Central memory CD8-positive, alpha-beta T cell (primary cell): Measurements from ENCODE around the gene SLC49A3.

ENCODE experiments used
- ATAC-seq: fragments of 150-1000 bp; cut with Tn5 transposase; replicated peaks from 2 replicates; pipeline ENCODE4 v1.10.0; 2022; ENCODE audit warnings: mild to moderate bottlenecking, moderate FRiP score, moderate number of reproducible peaks; ENCODE audit not compliant: poor library complexity, severe bottlenecking; ENCODE audit errors: extremely low read depth
- DNase-seq, 2 donors: peaks; one replicate each; pipeline ENCODE4 v3.0.0; 2021; ENCODE audit warnings: low spot score in 2 of 2
- H3K27ac Mint-ChIP-seq: one replicate; pipeline ENCODE4 v1.8.0; 2022; ENCODE audit warnings: low read depth, mild to moderate bottlenecking, moderate library complexity, mixed read lengths
- H3K27me3 Mint-ChIP-seq: one replicate; pipeline ENCODE4 v1.8.0; 2022; ENCODE audit warnings: mixed read lengths
- H3K36me3 Mint-ChIP-seq: one replicate; pipeline ENCODE4 v1.8.0; 2022; ENCODE audit warnings: mild to moderate bottlenecking, moderate library complexity, mixed read lengths; ENCODE audit not compliant: insufficient read depth
- H3K4me1 Mint-ChIP-seq: one replicate; pipeline ENCODE4 v1.8.0; 2022; ENCODE audit warnings: mixed read lengths
- H3K4me3 Mint-ChIP-seq: one replicate; pipeline ENCODE4 v1.8.0; 2022; ENCODE audit warnings: mild to moderate bottlenecking, moderate library complexity, mixed read lengths
- H3K9me3 Mint-ChIP-seq: one replicate; pipeline ENCODE4 v1.8.0; 2022; ENCODE audit warnings: mixed read lengths

Gene SLC49A3

GRCh38 chr4:654503-654845 lies 34.5 kb downstream of the SLC49A3 start:
- no peak for DNase-seq
- Mint-ChIP-seq H3K36me3 (no peaks in the 10 kb centered on the region), H3K9me3 (no peaks in the 10 kb centered on the region), H3K4me3 (no peak overlapping the region), H3K27me3 (no peaks in the 10 kb centered on the region), H3K4me1 (no peaks in the 10 kb centered on the region), H3K27ac (no peak overlapping the region)
- no peak for ATAC-seq

- H3K4me1 Mint-ChIP-seq: no peaks in the 10 kb centered on the region
- H3K4me3 Mint-ChIP-seq: no peak overlapping the region
- H3K27ac Mint-ChIP-seq: no peak overlapping the region
- no peaks in the 10 kb centered on the region for H3K9me3 Mint-ChIP-seq
- ATAC-seq: no peak
- no peak for DNase-seq
- no peaks in the 10 kb centered on the region for H3K36me3 Mint-ChIP-seq
- H3K27me3 Mint-ChIP-seq: no peaks in the 10 kb centered on the region
Measured at GRCh38 chr4:653831-654502, 35.0 kb downstream of the SLC49A3 start.

- Mint-ChIP-seq H3K36me3 (no peaks in the 10 kb centered on the region), H3K27me3 (no peaks in the 10 kb centered on the region), H3K27ac (no peak overlapping the region), H3K9me3 (no peaks in the 10 kb centered on the region), H3K4me3 (no peak overlapping the region), H3K4me1 (no peaks in the 10 kb centered on the region)
- DNase-seq (no peak), ATAC-seq (no peak)
Measured at GRCh38 chr4:653080-653821, 35.7 kb downstream of the SLC49A3 start.

GRCh38 chr4:651884-652642 lies 36.9 kb downstream of the SLC49A3 start:
- no peaks in the 10 kb centered on the region for H3K9me3 Mint-ChIP-seq
- DNase-seq: no peak
- H3K27ac Mint-ChIP-seq: no peak overlapping the region
- peaks cover 5% of the 10 kb centered on the region for H3K27me3 Mint-ChIP-seq
- H3K4me1 Mint-ChIP-seq: no peaks in the 10 kb centered on the region
- no peak for ATAC-seq
- H3K4me3 Mint-ChIP-seq: no peak overlapping the region
- H3K36me3 Mint-ChIP-seq: no peaks in the 10 kb centered on the region

GRCh38 chr4:650951-651883 lies 37.7 kb downstream of the SLC49A3 start:
- H3K27ac Mint-ChIP-seq: no peak overlapping the region
- no peaks in the 10 kb centered on the region for H3K4me1 Mint-ChIP-seq
- peaks cover 14% of the 10 kb centered on the region for H3K27me3 Mint-ChIP-seq
- ATAC-seq (no peak), DNase-seq (no peak)
- no peak overlapping the region for H3K4me3 Mint-ChIP-seq
- H3K36me3 Mint-ChIP-seq: no peaks in the 10 kb centered on the region
- H3K9me3 Mint-ChIP-seq: no peaks in the 10 kb centered on the region

GRCh38 chr4:650461-650860 lies 38.5 kb downstream of the SLC49A3 start:
- DNase-seq: no peak

GRCh38 chr4:649751-650310 lies 39.1 kb downstream of the SLC49A3 start:
- H3K27me3 Mint-ChIP-seq: peaks cover 28% of the 10 kb centered on the region
- no peak overlapping the region for H3K4me3 Mint-ChIP-seq
- no peaks in the 10 kb centered on the region for H3K36me3 Mint-ChIP-seq
- no peak overlapping the region for H3K27ac Mint-ChIP-seq
- no peaks in the 10 kb centered on the region for H3K9me3 Mint-ChIP-seq
- H3K4me1 Mint-ChIP-seq: no peaks in the 10 kb centered on the region
- no peak for DNase-seq
- ATAC-seq: no peak

More at GRCh38 chr4:650461-650860, 38.5 kb downstream of the SLC49A3 start:
- no peak for ATAC-seq
- no peaks in the 10 kb centered on the region for H3K9me3 Mint-ChIP-seq
- no peaks in the 10 kb centered on the region for H3K36me3 Mint-ChIP-seq
- peaks cover 21% of the 10 kb centered on the region for H3K27me3 Mint-ChIP-seq
- H3K4me3 Mint-ChIP-seq: no peak overlapping the region
- H3K4me1 Mint-ChIP-seq: no peaks in the 10 kb centered on the region
- H3K27ac Mint-ChIP-seq: no peak overlapping the region

- H3K36me3 Mint-ChIP-seq: no peaks in the 10 kb centered on the region
- no peak overlapping the region for H3K4me3 Mint-ChIP-seq
- peaks cover 31% of the 10 kb centered on the region for H3K27me3 Mint-ChIP-seq
- H3K4me1 Mint-ChIP-seq: no peaks in the 10 kb centered on the region
- no peak overlapping the region for H3K27ac Mint-ChIP-seq
- DNase-seq (no peak), ATAC-seq (no peak)
- H3K9me3 Mint-ChIP-seq: no peaks in the 10 kb centered on the region
Measured at GRCh38 chr4:649293-649625, 39.7 kb downstream of the SLC49A3 start.

GRCh38 chr4:648579-649292 lies 40.2 kb downstream of the SLC49A3 start:
- DNase-seq (no peak), ATAC-seq (no peak)
- Mint-ChIP-seq H3K27me3 (peaks cover 31% of the 10 kb centered on the region), H3K4me3 (no peak overlapping the region), H3K27ac (no peak overlapping the region), H3K9me3 (no peaks in the 10 kb centered on the region), H3K36me3 (no peaks in the 10 kb centered on the region), H3K4me1 (no peaks in the 10 kb centered on the region)

- DNase-seq: no peak
- no peak overlapping the region for H3K27ac Mint-ChIP-seq
- no peak overlapping the region for H3K4me3 Mint-ChIP-seq
- no peaks in the 10 kb centered on the region for H3K4me1 Mint-ChIP-seq
- ATAC-seq: no peak
- no peaks in the 10 kb centered on the region for H3K9me3 Mint-ChIP-seq
- peaks cover 31% of the 10 kb centered on the region for H3K27me3 Mint-ChIP-seq
- H3K36me3 Mint-ChIP-seq: no peaks in the 10 kb centered on the region
Measured at GRCh38 chr4:647481-647880, 41.5 kb downstream of the SLC49A3 start.

GRCh38 chr4:646460-646859 lies 42.5 kb downstream of the SLC49A3 start:
- H3K9me3 Mint-ChIP-seq: no peaks in the 10 kb centered on the region
- no peak for ATAC-seq
- H3K36me3 Mint-ChIP-seq: no peaks in the 10 kb centered on the region
- no peak for DNase-seq
- H3K4me3 Mint-ChIP-seq: no peak overlapping the region
- peak overlapping the region; percentile 18 for H3K27ac Mint-ChIP-seq
- H3K4me1 Mint-ChIP-seq: no peaks in the 10 kb centered on the region
- H3K27me3 Mint-ChIP-seq: peaks cover 33% of the 10 kb centered on the region
